Ovary (tissue), 3 donors: ENCODE data around the gene GRM2.

Experiments
- CTCF ChIP-seq, 3 donors: fragments of 450-650 bp in 2 of 3; fragments of 200-600 bp in 1 of 3; IDR thresholded peaks; one replicate each; pipeline versions ENCODE4 v1.5.1 to v1.8.0; 2016 to 2022; ENCODE audit warnings: antibody characterized with exemption in 3 of 3, mild to moderate bottlenecking in 1 of 3
- EP300 ChIP-seq: sonication (generic); formaldehyde crosslinking; IDR thresholded peaks from one replicate; pipeline ENCODE4 v1.6.1; 2017; ENCODE audit warnings: antibody characterized with exemption
- POLR2A ChIP-seq: fragments of 450-650 bp; IDR thresholded peaks from one replicate; pipeline ENCODE4 v1.6.1; 2017; ENCODE audit warnings: antibody characterized with exemption, mild to moderate bottlenecking, moderate library complexity
- donor health status: DM: no; HTN: no; CAD: no.

- TF ChIP-seq POLR2A, result no peak
- TF ChIP-seq CTCF (IDR thresholded peaks at IDR 0.05), result no peak
- no peak for TF ChIP-seq EP300
Observed at GRCh38 chr3:51717947-51718346, 11.1 kb downstream of the GRM2 start.
